ENCODE results near the gene KCNE2. TPM values are rescaled to one million over a fixed set of nuclear protein-coding genes. Genes with fewer than 3 reads are reported as not detected.

Gene KCNE2
- total RNA-seq, 1 donor from 2014 or later = not detected

DNA sequence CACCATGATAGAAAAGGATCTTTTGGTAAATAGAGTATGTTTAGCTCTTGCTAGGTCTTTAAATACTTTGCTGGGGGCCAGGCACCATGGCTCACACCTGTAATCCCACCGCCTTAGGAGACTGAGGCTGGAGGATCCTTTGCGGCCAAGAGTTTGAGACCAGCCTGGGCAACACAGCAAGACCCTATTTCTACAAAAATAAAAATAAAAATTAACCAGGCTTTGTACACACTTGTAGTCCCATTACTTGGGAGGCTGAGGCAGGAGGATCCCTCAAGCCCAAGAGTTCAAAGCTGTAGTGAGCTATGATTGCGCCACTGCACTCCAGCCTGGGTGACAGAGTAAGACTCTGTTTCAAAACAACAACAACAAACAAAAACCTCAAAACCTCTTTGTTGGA lies 1.1 kb upstream of the KCNE2 start:
- DNase-seq = no peak
- no peaks in the 10 kb centered on the region for H3K9me3 Mint-ChIP-seq (ENCODE audit: unreplicated experiment)
- TF ChIP-seq, protein P1, sequence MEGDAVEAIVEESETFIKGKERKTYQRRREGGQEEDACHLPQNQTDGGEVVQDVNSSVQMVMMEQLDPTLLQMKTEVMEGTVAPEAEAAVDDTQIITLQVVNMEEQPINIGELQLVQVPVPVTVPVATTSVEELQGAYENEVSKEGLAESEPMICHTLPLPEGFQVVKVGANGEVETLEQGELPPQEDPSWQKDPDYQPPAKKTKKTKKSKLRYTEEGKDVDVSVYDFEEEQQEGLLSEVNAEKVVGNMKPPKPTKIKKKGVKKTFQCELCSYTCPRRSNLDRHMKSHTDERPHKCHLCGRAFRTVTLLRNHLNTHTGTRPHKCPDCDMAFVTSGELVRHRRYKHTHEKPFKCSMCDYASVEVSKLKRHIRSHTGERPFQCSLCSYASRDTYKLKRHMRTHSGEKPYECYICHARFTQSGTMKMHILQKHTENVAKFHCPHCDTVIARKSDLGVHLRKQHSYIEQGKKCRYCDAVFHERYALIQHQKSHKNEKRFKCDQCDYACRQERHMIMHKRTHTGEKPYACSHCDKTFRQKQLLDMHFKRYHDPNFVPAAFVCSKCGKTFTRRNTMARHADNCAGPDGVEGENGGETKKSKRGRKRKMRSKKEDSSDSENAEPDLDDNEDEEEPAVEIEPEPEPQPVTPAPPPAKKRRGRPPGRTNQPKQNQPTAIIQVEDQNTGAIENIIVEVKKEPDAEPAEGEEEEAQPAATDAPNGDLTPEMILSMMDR (IDR thresholded peaks at IDR 0.05; ENCODE audit: partially characterized antibody, unreplicated experiment) = no peak
- H3K4me3 Mint-ChIP-seq (ENCODE audit: unreplicated experiment) = no peak overlapping the region
- no peaks in the 10 kb centered on the region for H3K4me1 Mint-ChIP-seq (ENCODE audit: low read depth, unreplicated experiment)
- no peaks in the 10 kb centered on the region for H3K27me3 Mint-ChIP-seq (ENCODE audit: unreplicated experiment)
- no peak overlapping the region for H3K27ac Mint-ChIP-seq (ENCODE audit: unreplicated experiment)
- H3K36me3 Mint-ChIP-seq (ENCODE audit: unreplicated experiment) = peaks cover 5% of the 10 kb centered on the region

DNA sequence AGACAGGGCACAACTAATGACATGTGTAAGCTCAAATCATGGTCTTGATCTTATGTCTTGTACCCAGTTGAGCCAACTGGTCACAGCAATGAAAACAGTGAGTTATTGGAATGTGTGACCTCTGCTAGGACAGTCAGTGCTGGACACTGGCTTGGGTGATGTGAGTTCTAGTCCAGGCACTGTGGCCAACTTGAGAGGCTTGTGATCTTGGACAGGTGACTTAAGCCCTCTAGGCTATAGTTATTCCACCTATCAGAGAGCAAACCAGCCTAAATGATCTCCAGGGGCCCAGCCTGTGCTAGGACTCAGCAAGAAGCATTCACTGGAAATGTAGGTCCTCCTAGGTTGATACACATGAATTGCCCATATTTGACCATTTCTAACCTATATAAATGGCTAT lies 1.1 kb downstream of the KCNE2 start:
- Mint-ChIP-seq H3K4me3 (ENCODE audit: unreplicated experiment) (no peak overlapping the region), H3K9me3 (ENCODE audit: unreplicated experiment) (no peaks in the 10 kb centered on the region), H3K4me1 (ENCODE audit: low read depth, unreplicated experiment) (no peaks in the 10 kb centered on the region), H3K27ac (ENCODE audit: unreplicated experiment) (no peak overlapping the region), H3K36me3 (ENCODE audit: unreplicated experiment) (no peaks in the 10 kb centered on the region), H3K27me3 (ENCODE audit: unreplicated experiment) (peaks cover 3% of the 10 kb centered on the region)
- TF ChIP-seq, protein P1 (IDR thresholded peaks at IDR 0.05; ENCODE audit: partially characterized antibody, unreplicated experiment) = no peak
- DNase-seq = no peak

DNA sequence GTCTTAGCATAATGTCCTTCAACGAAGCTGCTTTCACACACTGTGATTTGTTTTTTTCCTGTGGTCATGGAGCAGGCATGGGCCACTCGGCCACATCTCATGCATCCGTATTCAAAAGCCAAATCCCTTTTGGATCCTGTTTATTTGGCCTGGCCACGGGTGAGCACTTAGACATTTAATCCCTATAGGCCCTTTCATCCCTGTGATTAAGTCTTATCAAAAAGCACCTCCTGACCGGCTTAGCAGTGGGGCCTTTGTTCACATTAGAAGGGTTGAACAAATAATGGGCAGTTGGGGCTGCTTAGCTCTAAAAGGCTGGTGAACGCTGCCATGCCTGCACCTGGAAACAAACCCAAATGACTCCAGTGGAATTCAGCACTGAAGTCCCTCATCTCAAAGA lies 2.0 kb downstream of the KCNE2 start:
- Mint-ChIP-seq H3K36me3 (ENCODE audit: unreplicated experiment) (no peaks in the 10 kb centered on the region), H3K4me1 (ENCODE audit: low read depth, unreplicated experiment) (no peaks in the 10 kb centered on the region), H3K27me3 (ENCODE audit: unreplicated experiment) (peaks cover 3% of the 10 kb centered on the region), H3K4me3 (ENCODE audit: unreplicated experiment) (no peak overlapping the region), H3K9me3 (ENCODE audit: unreplicated experiment) (no peaks in the 10 kb centered on the region), H3K27ac (ENCODE audit: unreplicated experiment) (no peak overlapping the region)
- DNase-seq = no peak
- TF ChIP-seq, protein P1 (IDR thresholded peaks at IDR 0.05; ENCODE audit: partially characterized antibody, unreplicated experiment) = no peak

DNA sequence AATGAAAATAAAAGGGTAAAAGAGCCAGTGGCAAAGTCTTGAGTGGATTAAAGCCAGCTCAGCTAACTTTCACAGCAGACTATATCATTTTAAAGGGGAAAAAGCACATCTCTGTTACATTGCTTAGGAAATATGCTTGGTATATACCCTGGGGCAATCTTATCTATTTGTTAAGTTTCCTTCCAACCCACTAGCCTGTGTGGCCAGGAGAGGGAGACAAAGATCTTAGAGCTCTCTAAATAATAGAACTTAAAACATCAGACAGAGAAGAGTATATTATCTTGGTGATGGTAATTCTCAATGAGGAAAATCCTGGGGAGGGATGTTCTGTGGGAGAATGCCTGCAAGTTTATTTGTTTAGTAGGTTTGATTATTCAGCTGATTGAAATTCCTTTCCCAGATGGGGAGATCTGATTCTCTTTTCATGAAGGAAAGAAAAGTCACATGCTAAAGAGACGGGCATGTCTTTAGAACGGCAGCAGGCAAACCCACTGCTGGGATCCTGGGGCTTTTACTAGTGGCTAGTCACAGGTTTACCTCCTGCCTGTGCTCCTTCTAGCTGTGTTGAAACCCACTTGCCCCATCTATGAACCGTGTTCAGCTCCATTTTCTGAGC lies 3.6 kb downstream of the KCNE2 start:
- H3K4me1 Mint-ChIP-seq (ENCODE audit: low read depth, unreplicated experiment) = no peaks in the 10 kb centered on the region
- peak; percentile 35 for DNase-seq
- no peaks in the 10 kb centered on the region for H3K36me3 Mint-ChIP-seq (ENCODE audit: unreplicated experiment)
- TF ChIP-seq, protein P1 (IDR thresholded peaks at IDR 0.05; ENCODE audit: partially characterized antibody, unreplicated experiment) = peak; percentile 63
- no peaks in the 10 kb centered on the region for H3K9me3 Mint-ChIP-seq (ENCODE audit: unreplicated experiment)
- no peak overlapping the region for H3K4me3 Mint-ChIP-seq (ENCODE audit: unreplicated experiment)
- peaks cover 3% of the 10 kb centered on the region for H3K27me3 Mint-ChIP-seq (ENCODE audit: unreplicated experiment)
- H3K27ac Mint-ChIP-seq (ENCODE audit: unreplicated experiment) = no peak overlapping the region

DNA sequence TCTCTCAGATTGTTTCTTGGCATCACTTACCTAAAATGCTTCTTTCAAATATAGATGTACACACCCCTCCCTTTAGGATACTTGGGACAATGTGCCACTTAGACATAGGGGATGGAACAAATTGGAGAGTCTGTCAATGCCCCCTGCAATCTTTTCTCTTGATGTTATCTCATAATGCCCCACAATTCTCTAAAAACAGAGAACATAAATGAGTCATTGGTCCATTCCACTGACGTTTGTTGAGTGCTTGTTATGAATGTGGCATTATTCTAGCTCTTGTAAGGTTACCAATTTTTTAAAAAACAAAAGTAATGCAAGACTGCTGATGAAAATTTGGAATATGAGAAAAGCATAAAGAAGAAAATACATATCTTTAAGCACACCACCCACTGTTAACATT lies 5.9 kb downstream of the KCNE2 start:
- H3K4me3 Mint-ChIP-seq (ENCODE audit: unreplicated experiment) = no peak overlapping the region
- H3K27me3 Mint-ChIP-seq (ENCODE audit: unreplicated experiment) = peaks cover 3% of the 10 kb centered on the region
- no peak for DNase-seq
- no peak overlapping the region for H3K27ac Mint-ChIP-seq (ENCODE audit: unreplicated experiment)
- no peaks in the 10 kb centered on the region for H3K4me1 Mint-ChIP-seq (ENCODE audit: low read depth, unreplicated experiment)
- TF ChIP-seq, protein P1 (IDR thresholded peaks at IDR 0.05; ENCODE audit: partially characterized antibody, unreplicated experiment) = no peak
- H3K9me3 Mint-ChIP-seq (ENCODE audit: unreplicated experiment) = no peaks in the 10 kb centered on the region
- no peaks in the 10 kb centered on the region for H3K36me3 Mint-ChIP-seq (ENCODE audit: unreplicated experiment)

Measured in glutamatergic neuron (in vitro differentiated cells).